ENCODE data around the gene PPM1F.

PPM1F gene

GRCh38 chr22:21960200-21961126 is 7.8 kb upstream of the PPM1F start:
- DNase-seq (ENCODE audit: low spot score), result no peak

DNA sequence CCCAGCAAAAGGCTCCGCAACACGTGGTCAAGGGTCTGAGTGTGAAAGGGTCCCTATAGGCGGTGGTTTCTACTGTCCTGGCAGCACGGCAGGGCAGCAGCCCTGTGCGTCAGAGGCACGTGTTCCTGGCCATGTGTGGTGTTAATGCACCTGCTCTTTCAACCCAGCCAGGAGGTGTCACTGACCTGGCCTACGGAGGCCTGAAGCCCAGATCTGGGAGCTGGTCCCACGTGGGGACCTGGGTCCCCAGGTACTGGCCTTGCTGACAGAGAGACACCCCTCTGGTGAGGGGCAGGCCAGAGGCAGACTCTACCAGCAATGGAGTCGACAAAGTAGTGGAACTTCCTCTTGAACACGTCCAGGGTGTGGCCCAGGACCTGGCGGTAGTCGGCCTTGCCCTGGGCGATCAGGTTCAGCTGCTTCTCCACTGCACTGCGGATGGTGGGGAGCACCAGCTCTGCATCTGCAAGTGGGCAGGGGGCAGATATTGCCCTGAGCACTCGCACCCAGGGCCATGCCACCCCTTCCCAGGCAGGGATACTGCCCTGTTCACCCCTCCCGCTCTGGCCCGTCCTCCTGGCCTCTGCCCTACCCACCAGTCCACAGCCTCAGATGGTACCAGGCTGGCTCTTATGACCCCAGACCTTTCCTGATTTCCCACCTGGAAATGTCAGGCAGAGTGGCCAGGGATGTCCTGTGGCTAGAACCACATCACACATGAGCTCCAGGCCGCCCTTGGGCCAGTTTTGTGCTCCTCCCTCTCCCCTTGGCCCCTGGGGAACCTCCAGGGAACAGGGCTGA is 6.8 kb upstream of the PPM1F start:
- DNase-seq (ENCODE audit: low spot score), result no peak

DNA sequence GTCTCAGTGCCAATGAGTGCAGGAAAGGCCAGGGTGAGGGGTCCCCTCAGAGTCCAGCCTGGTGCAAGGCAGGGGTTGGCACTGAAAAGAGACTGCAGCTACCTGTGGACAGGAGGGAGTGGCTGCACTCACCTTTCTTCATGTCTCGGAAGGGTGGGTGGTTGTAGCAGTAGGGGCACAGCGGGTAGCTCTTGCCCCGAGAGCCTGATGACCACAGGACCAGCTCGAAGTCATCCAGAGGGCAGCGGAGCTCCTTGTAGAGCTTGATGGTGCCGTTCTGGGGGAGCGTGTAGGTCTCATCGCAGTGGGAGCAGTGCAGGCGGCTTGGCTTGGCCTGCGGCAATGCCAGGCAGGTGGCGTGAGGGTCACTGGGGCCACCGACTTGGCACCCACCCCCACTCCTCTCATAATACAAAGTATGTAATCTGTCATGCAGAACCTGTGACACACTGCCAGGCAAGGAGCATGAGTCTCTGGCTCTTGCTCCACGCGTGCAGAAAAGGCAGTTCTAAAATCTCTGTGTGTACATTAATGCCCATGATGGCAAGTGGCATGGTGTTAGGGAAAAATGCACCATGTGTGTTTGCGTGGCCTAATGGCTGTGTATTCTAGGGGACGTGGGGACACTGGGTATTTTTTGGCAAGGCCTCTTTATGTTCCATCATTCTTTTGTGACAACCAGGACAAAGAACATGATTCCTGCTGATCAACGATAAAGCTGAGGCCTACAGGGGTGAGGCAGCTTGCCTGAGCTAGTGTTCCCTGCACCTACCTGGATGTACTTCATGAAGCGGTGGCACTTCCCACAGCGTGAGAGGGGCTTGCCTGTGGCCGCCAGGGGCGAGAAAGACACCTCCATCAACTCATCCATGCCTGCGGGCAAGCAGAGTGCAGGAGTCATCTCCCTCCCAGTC is 6.0 kb upstream of the PPM1F start:
- no peak for DNase-seq (ENCODE audit: low spot score)

DNA sequence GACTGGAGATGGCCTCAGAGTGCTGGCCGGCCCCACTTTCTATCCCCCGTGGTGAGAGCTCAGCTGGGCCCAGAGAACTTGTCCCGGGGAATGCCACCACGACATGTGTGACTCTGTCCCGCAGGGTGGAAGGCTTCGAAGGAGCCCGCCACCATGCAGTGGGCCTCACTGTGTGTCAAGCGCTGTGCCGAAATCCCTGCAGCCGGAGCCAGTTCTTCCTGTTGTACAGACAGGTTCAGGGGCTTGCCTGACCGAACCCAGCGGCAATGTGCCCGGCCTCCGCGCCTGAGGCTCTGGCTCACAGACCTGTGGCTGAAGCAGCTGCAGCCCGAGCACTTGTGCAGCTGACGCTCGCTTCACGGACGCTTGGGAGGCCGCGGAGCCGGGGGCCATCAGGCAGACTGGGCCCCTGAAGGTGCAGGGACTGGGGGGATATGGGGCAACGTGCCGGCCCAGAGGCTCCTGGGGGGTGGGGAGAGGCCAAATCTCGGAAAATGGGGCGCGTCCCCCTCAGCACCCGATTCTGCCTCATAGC is 650 bp downstream of the PPM1F start:
- peak; percentile 60 for DNase-seq (ENCODE audit: low spot score)

DNA sequence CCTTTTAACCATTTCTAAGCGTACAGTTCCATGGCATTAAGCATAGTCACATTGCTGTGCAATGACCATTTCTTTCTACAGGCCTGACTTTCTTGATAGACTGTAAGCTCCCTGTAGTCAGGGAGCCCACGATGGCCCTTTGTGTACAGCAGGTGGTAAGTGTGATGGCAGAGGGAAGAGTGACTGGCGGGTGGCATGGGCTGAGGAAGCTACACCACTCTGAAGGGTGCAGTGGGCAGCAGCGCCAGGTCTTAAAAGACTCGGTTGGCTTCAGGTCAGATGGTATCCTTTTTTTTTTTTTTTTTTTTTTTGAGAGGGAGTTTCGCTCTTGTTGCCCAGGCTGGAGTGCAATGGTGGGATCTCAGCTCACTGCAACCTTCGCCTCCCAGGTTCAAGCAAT is 1.6 kb downstream of the PPM1F start:
- no peak for DNase-seq (ENCODE audit: low spot score)

- DNase-seq (ENCODE audit: low spot score), result no peak
Observed at GRCh38 chr22:21949948-21950347, 2.7 kb downstream of the PPM1F start.

DNA sequence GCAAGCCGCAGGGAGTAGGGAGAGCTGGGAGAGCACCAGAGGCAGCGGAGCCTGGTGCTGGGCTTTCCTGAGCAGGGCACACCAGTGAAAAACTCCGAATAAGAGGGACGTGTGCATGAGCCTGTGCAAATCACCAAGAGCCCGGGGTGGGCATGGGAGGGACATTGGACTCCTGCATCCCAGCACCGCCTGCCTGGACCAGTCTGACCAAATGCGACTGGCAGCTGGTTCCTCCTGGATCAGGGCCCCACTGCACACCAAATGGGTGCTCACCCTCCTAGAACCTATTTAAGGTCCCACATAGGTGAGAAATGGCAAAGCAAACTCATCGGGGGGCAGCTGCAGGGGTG is 3.1 kb downstream of the PPM1F start:
- no peak for DNase-seq (ENCODE audit: low spot score)

DNA sequence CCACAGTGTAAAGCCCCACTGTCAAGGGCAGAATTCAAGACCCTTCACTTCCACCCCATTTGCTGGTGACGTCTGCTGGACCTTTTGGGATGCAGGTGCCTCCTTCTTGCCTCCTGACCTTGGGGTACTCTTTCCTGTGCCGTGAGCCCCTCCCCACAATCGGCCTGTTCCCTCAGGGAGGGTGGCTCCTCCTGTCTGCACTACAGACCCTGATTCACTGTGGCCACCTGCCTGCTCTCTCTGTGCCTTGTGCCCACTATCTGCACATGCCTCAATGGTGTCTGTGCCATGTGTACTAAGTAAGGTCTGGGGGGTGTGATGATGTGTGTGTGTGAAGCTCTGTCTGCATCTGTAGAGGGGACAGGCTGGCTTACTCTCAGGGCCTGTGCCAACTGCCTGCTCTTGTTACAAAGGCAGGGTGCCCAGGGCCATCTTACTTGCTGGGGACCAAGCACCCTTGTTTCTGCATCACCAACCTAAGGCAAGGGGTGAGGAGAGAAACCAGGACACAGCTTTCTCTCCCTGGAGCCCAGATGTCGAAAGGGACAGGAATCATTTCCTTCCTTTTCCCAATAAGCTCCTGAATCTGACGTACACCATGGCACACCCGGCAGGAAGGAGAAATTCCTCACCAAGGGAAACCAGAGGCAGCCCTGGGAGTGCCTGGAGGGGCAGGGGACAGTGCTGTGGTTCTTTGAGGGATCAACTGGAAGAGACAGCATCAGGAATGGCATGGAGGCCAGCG is 3.7 kb downstream of the PPM1F start:
- DNase-seq (ENCODE audit: low spot score), result no peak

DNA sequence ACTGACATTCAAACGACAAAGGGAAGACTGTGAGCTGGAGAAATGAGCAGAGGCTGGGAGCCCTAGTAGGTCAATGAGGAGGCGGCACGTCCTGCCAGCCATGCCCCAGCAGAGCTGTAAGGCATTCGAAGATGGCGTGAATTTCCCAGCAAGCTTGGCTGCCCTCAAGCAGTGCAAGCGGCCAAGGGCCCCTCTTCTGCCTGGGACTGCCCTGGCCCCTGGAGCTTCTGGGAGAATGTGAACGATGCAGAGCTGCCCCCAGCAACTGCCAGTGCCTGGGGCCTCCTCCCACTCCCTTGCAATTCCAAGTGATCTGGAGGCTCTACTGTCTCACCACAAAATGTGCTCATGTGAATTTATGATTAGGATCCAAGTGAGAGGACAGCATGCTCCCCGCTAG is 4.3 kb downstream of the PPM1F start:
- DNase-seq (ENCODE audit: low spot score), result no peak

DNA sequence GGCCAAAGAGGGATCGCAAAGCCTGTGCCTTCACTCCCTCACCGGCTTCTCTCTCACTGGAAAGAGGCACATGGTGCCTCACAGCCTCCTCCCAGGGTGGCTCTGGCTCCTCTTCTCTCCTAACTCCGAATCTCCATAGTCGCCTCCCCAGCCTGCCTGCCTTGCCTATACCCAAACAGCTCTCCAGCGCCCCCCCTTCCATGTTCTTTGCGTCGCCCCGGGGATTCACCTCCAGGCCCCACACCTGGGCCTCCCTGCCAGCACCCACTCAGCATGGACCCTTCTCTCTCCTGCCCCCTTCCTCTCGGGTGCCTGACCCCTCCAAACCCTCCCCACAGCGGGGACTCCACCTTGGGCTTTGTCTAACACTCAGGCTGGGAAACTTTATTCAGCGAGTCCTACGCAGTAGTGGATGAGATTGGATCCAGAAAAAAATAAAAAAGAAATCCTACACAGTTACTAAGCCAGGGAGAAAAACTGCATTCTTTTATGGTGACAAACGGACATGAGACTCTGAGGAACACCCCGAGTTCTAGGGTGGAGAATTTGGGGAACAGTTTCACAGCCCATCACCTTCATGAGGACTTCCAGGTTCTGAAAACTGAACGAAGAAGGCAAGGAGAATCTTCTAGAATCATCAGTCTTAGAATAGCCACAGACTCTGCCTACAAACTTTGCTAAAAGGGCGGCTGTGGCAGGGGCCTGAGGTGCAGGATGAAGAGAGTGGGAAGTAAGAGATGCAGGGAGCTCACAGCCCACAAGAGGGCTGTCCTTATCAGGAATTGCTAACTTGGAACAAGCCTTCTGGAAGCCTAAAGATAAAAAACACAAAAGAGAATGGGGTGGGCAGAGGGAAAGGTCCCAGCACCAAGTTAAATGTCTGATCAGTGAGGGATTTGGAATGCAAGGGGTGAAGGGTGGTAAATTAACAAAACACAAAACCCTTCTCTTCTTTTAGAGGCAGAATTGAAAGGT is 5.3 kb downstream of the PPM1F start:
- peak; percentile 67 for DNase-seq (ENCODE audit: low spot score)

GRCh38 chr22:21946262-21946925 is 6.3 kb downstream of the PPM1F start:
- DNase-seq (ENCODE audit: low spot score), result no peak

- DNase-seq (ENCODE audit: low spot score), result no peak
Observed at GRCh38 chr22:21945453-21946261, 7.0 kb downstream of the PPM1F start.

DNA sequence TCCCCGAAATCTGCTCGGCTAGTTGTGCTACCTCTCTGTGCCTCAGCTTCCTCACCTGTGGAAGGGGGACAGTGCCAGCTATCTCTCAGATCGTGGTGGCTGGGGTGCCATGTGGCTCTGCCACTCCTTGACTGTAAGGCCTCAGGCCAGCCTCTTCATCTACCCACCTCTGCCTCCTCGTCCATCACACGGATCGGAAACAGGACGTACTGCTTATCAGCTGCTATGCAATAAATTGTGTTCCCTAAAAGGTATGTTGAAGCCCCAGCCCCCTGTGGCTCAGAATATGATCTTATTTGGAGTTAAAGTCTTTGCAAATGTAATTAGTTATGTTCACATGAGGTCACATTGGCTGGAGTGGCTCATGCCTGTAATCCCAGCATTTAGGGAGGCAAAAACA is 7.8 kb downstream of the PPM1F start:
- DNase-seq (ENCODE audit: low spot score), result no peak

GRCh38 chr22:21943571-21944448 is 8.8 kb downstream of the PPM1F start:
- DNase-seq (ENCODE audit: low spot score), result no peak

DNA sequence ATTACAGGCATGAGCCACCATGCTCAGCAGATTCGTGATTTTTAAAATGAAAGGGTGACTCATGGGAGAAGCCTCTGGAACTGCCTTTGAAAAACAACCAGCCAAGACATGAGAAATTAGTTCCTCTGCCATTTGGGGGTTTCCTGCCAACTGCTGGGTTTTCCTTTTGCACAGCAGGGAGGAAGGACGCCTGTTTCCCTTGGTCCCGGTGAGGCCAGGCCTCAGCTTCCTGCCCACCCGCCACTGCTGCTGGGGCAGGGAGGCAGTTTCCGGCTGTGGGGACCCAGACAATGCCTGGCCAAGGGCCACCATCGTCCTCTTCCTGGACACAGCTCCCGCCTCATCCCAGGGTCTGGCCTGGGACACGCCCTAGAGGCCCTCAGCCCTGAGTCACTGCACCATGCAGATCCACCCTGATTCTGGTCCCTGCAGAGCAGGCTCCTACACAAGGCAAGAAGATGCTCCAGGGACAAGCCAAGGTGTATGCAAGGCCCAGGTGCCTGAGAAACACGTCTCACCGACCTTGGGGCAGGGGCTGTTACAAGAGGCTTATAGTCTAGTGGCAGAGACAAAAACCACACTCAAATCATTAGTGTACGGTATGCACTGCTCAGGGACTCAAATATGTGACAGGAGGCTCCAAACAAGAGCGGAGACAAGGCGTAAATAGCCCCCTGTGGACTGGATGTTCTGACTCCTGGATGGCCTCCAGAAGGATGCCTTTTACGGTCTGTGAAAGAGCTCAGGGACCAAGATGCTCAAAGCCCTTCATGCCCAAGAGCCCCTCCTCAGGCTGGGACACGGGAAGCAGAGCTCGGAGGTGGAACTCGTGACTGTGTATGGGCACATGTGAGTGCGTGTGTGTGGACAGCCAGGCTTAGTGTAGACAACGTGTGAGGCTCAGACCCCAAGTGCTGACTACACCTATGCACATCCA is 10.0 kb downstream of the PPM1F start:
- peak; percentile 91 for DNase-seq (ENCODE audit: low spot score)

- DNase-seq (ENCODE audit: low spot score), result no peak
Observed at GRCh38 chr22:21941921-21942320, 10.7 kb downstream of the PPM1F start.

All from GM03348 (cell line).